ENCODE data around the gene OSGEPL1.

DNA sequence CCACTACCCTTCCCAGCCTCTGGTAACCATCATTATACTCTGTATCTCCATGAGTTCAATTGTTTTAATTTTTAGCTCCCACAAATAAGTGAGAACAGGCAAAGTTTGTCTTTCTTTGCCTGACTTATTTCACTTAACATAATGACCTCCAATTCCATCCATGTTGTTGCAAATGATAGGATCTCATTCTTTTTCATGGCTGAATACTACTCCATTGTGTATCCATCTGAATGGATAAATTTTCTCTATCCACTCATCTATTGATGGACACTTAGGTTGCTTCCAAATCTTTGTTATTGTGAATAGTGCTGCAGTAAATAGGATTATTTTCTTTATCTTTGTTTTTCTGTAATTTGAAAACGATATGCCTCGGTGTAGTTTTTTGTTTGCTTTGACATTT lies 61.9 kb downstream of the OSGEPL1 start:
- TF ChIP-seq, protein P1, sequence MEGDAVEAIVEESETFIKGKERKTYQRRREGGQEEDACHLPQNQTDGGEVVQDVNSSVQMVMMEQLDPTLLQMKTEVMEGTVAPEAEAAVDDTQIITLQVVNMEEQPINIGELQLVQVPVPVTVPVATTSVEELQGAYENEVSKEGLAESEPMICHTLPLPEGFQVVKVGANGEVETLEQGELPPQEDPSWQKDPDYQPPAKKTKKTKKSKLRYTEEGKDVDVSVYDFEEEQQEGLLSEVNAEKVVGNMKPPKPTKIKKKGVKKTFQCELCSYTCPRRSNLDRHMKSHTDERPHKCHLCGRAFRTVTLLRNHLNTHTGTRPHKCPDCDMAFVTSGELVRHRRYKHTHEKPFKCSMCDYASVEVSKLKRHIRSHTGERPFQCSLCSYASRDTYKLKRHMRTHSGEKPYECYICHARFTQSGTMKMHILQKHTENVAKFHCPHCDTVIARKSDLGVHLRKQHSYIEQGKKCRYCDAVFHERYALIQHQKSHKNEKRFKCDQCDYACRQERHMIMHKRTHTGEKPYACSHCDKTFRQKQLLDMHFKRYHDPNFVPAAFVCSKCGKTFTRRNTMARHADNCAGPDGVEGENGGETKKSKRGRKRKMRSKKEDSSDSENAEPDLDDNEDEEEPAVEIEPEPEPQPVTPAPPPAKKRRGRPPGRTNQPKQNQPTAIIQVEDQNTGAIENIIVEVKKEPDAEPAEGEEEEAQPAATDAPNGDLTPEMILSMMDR (IDR thresholded peaks at IDR 0.05), result no peak
- TF ChIP-seq REST (IDR thresholded peaks at IDR 0.05; ENCODE audit: insufficient read depth in 1 of 2, low read depth in 2 of 2, low read length in 1 of 2) (no peak), POLR2AphosphoS5 (IDR thresholded peaks at IDR 0.05; ENCODE audit: low read depth, low read length) (no peak)
